Activated CD8-positive, alpha-beta memory T cell treated with anti-CD3 and anti-CD28 coated beads, Interleukin-2, amount 10 ng/mL, durations not matched to agents 7 days and 5 days (primary cell): Measurements from ENCODE around the gene SEMA4C. TPM values are rescaled to one million over a fixed set of nuclear protein-coding genes. Genes with fewer than 3 reads are reported as not detected.
A peak's percentile ranks its signal among the peaks of the same experiment; 100 is the strongest.

Experiments
- ATAC-seq: fragments of 150-1000 bp; cut with Tn5 transposase; one replicate; pipeline ENCODE4 v1.10.0; 2021; ENCODE audit warnings: moderate library complexity
- CTCF ChIA-PET: fragments of 350-600 bp; sonication (Branson Sonifier 250); formaldehyde crosslinking; loops from one replicate; lab custom pipeline; 2021; ENCODE audit warnings: antibody characterized with exemption; lab: Charles Lee
- DNase-seq: peaks from one replicate; pipeline ENCODE4 v3.0.0-alpha.2; 2020
- H3K27ac Mint-ChIP-seq: one replicate; pipeline ENCODE4 v1.8.0; 2021; ENCODE audit warnings: mild to moderate bottlenecking, mixed read lengths
- H3K27me3 Mint-ChIP-seq: one replicate; pipeline ENCODE4 v1.8.0; 2021; ENCODE audit warnings: mixed read lengths
- H3K36me3 Mint-ChIP-seq: one replicate; pipeline ENCODE4 v1.8.0; 2021; ENCODE audit warnings: mild to moderate bottlenecking, mixed read lengths
- H3K4me1 Mint-ChIP-seq: one replicate; pipeline ENCODE4 v1.8.0; 2021; ENCODE audit warnings: mixed read lengths
- H3K4me3 Mint-ChIP-seq: one replicate; pipeline ENCODE4 v1.8.0; 2021; ENCODE audit warnings: mild to moderate bottlenecking, moderate library complexity, mixed read lengths
- H3K9me3 Mint-ChIP-seq: one replicate; pipeline ENCODE4 v1.8.0; 2022; ENCODE audit warnings: low read depth, mixed read lengths
- total RNA-seq, 2 experiments: library from RNA; stranded (reverse); gene quantifications; one replicate each; pipeline ENCODE4 v1.2.3, GENCODE V29; 2021

The SEMA4C gene
- total RNA-seq, 2 experiments from 2014 or later: 9.7 to 11.6 TPM

DNA sequence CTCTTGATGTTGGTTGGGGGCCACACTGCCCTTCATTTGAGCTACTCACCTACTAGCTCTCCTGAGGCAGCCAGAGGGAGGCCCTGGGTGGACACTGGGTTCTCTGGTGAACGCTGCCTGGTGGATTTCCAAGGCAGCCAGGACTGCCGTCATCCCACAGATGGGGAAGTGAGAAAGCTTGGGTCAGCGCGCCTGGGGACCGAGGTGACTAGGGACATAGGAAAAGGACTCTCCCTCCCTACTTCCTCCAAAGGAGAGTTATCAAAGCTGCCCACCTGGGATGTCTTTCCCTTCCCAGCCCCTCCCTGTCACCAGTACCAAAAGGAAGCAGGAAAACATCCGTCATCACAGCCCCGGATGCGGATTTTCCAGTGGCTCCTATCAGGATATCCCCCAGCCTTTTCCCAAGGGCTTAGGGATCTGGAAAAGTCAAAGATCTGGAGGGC lies 3.8 kb upstream of the SEMA4C start:
- DNase-seq: no peak
- Mint-ChIP-seq H3K4me1 (peaks cover 20% of the 10 kb centered on the region), H3K27ac (no peak overlapping the region), H3K4me3 (no peak overlapping the region), H3K9me3 (no peaks in the 10 kb centered on the region), H3K36me3 (no peaks in the 10 kb centered on the region), H3K27me3 (peaks cover 16% of the 10 kb centered on the region)
- ATAC-seq: no peak
- CTCF ChIA-PET: interaction anchor here (1.7 kb wide), 1 partner anchor 16 kb away, joined by 13 read pairs; the partner anchor contains the start of gene ANKRD39

- H3K36me3 Mint-ChIP-seq: no peaks in the 10 kb centered on the region
- peaks cover 23% of the 10 kb centered on the region for H3K4me1 Mint-ChIP-seq
- no peak for DNase-seq
- H3K4me3 Mint-ChIP-seq: no peak overlapping the region
- H3K9me3 Mint-ChIP-seq: no peaks in the 10 kb centered on the region
- ATAC-seq: no peak
- CTCF ChIA-PET: interaction anchor here (0.7 to 1.9 kb wide), 2 partner anchors 78 to 83 kb away, joined by 3 to 7 read pairs; no protein-coding TSS in a partner anchor
- H3K27me3 Mint-ChIP-seq: peaks cover 16% of the 10 kb centered on the region
- no peak overlapping the region for H3K27ac Mint-ChIP-seq
These were observed 2.9 kb upstream of the SEMA4C start for GRCh38 chr2:96872591-96873349.

DNA sequence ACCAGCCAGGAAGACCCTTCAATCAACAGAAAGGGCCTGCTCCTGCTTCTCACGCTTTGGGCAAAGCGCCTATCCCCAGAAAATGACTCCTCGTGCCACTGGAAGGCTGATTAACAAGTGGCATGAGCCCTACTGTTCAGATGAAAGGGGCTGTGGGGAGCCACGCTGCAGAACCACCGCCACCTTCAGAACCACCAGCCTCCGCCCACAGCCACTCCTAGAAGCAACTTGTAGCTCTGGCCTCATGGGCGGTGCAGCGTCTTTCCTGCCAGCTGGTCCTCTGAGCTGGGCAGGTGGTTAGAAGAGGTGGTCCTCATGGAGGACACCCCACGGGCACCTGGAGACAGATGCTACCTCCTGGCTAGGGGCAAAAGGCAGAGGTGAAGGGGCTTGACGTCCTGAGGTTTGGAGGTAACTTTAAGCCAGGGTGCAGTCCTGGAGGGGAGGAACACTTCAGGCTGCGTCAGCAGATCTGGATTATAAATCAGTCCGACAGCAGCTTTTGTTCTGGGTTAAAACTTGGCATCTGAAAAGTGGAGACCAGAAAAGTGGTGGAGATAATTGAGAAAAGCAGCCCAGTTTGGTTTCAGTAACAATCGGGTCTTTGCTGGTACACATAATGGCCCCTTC lies 861 bp upstream of the SEMA4C start:
- H3K4me1 Mint-ChIP-seq: peaks cover 36% of the 10 kb centered on the region

GRCh38 chr2:96869281-96869821 lies 529 bp downstream of the SEMA4C start:
- H3K4me3 Mint-ChIP-seq: no peak overlapping the region

More for the DNA sequence above, 861 bp upstream of the SEMA4C start:
- H3K36me3 Mint-ChIP-seq: no peaks in the 10 kb centered on the region
- ATAC-seq: peak; percentile 17
- H3K9me3 Mint-ChIP-seq: no peaks in the 10 kb centered on the region
- H3K27me3 Mint-ChIP-seq: peaks cover 16% of the 10 kb centered on the region
- DNase-seq: peak; percentile 66
- H3K27ac Mint-ChIP-seq: peak overlapping the region; percentile 18
- H3K4me3 Mint-ChIP-seq: peak overlapping the region; percentile 62
- CTCF ChIA-PET: interaction anchor here (0.7 to 3.6 kb wide), 8 partner anchors 9 to 93 kb away, joined by 3 to 9 read pairs (median 3); partner anchors contain the start of gene ANKRD39

GRCh38 chr2:96868555-96869280 lies 1.2 kb downstream of the SEMA4C start:
- CTCF ChIA-PET: interaction anchor here (0.7 to 3.6 kb wide), 20 partner anchors 11 to 794 kb away, joined by 3 to 40 read pairs (median 5); partner anchors contain the start of gene ANKRD39
- H3K27ac Mint-ChIP-seq: peak overlapping the region; percentile 74
- no peaks in the 10 kb centered on the region for H3K9me3 Mint-ChIP-seq
- H3K4me1 Mint-ChIP-seq: peaks cover 32% of the 10 kb centered on the region
- peaks cover 13% of the 10 kb centered on the region for H3K27me3 Mint-ChIP-seq
- H3K36me3 Mint-ChIP-seq: no peaks in the 10 kb centered on the region
- peak; percentile 81 for DNase-seq
- peak overlapping the region; percentile 69 for H3K4me3 Mint-ChIP-seq
- ATAC-seq: peak; percentile 66

More at GRCh38 chr2:96869281-96869821, 529 bp downstream of the SEMA4C start:
- no peak overlapping the region for H3K27ac Mint-ChIP-seq
- CTCF ChIA-PET: interaction anchor here (0.9 to 3.6 kb wide), 15 partner anchors 11 to 94 kb away, joined by 3 to 40 read pairs (median 8); partner anchors contain the start of gene ANKRD39
- H3K36me3 Mint-ChIP-seq: no peaks in the 10 kb centered on the region
- no peaks in the 10 kb centered on the region for H3K9me3 Mint-ChIP-seq
- peaks cover 34% of the 10 kb centered on the region for H3K4me1 Mint-ChIP-seq
- H3K27me3 Mint-ChIP-seq: peaks cover 15% of the 10 kb centered on the region
- peak; percentile 21 for ATAC-seq
- no peak for DNase-seq

GRCh38 chr2:96867756-96868554 lies 1.9 kb downstream of the SEMA4C start:
- Mint-ChIP-seq H3K9me3 (no peaks in the 10 kb centered on the region), H3K27me3 (peaks cover 13% of the 10 kb centered on the region), H3K36me3 (no peaks in the 10 kb centered on the region), H3K4me1 (peaks cover 35% of the 10 kb centered on the region), H3K27ac (peak overlapping the region; percentile 74), H3K4me3 (peak overlapping the region; percentile 69)
- ATAC-seq (peak; percentile 2), DNase-seq (peak; percentile 53)
- CTCF ChIA-PET: interaction anchor here (0.7 to 3.6 kb wide), 21 partner anchors 10 to 794 kb away, joined by 3 to 40 read pairs (median 4); partner anchors contain the start of gene ANKRD39

DNA sequence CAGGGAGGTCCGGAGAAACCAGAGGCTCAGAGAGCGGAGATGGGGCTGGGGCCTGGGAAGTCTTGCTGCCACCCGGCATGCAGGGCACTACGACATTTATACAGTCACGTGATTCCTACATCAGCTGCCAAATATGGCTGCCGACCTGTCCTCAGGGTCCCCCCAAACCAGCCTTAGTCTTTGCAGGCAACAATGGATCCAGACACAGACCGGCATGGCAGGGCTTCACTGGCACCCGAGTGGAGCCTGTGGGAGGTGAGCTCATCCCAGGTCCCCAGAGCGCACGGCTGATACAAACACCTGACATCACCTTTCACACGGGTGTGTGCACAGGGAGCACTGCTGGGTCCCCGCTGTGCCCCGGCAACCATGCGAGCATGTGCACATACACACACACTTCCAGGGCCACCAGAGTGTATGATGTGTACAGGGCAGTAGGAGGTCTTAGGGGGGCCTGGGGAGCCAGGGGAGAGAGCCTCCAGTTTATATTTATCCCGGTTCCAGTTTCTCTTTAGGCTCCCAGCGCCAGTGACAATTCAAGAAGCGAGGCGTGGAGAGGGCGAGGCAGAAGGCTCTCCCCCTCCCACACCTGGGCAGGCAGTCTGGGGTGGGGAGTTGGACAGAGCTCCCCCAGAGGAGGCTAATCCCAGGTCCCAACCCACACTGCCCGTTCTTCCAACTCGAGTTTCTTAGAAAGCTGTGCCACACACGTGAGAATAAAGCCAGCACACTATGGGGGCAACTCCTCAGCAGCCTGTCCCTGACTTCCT lies 2.7 kb downstream of the SEMA4C start:
- CTCF ChIA-PET: interaction anchor here (0.8 to 2.4 kb wide), 7 partner anchors 9 to 94 kb away, joined by 3 to 15 read pairs (median 9); partner anchors contain the start of gene ANKRD39
- no peak for DNase-seq
- H3K27me3 Mint-ChIP-seq: peaks cover 13% of the 10 kb centered on the region
- H3K4me1 Mint-ChIP-seq: peaks cover 34% of the 10 kb centered on the region
- no peak for ATAC-seq
- no peaks in the 10 kb centered on the region for H3K36me3 Mint-ChIP-seq
- peak overlapping the region; percentile 74 for H3K27ac Mint-ChIP-seq
- peak overlapping the region; percentile 69 for H3K4me3 Mint-ChIP-seq
- no peaks in the 10 kb centered on the region for H3K9me3 Mint-ChIP-seq

DNA sequence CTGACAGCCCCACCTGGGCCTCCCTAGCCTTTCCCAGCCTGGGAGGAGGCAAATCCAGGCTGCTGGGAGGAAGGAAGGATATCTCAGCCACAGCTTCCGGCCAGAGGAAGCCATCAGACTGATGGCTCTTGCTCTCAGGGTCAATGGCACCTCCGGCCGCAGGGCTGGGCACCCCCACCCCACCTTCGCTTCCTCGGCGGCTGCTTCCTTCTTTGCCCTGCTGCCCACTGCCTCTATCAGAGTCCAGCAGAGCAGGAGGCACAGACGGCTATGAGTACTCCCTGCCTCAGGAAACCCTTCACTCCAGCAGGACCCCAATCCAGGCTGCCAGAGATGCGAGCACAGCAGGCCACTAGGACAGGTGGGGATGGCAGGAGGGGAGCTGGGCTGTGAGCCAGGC lies 3.3 kb downstream of the SEMA4C start:
- Mint-ChIP-seq H3K4me1 (peaks cover 36% of the 10 kb centered on the region), H3K27me3 (peaks cover 13% of the 10 kb centered on the region), H3K9me3 (no peaks in the 10 kb centered on the region), H3K4me3 (no peak overlapping the region), H3K36me3 (no peaks in the 10 kb centered on the region), H3K27ac (peak overlapping the region; percentile 49)
- DNase-seq: no peak
- no peak for ATAC-seq
- CTCF ChIA-PET: interaction anchor here (0.8 to 2.3 kb wide), 4 partner anchors 9 to 90 kb away, joined by 3 to 15 read pairs (median 4); partner anchors contain the start of gene ANKRD39

- ATAC-seq (no peak), DNase-seq (no peak)
- Mint-ChIP-seq H3K9me3 (no peaks in the 10 kb centered on the region), H3K36me3 (no peaks in the 10 kb centered on the region), H3K4me1 (peaks cover 34% of the 10 kb centered on the region), H3K27ac (no peak overlapping the region), H3K27me3 (peaks cover 10% of the 10 kb centered on the region), H3K4me3 (no peak overlapping the region)
- CTCF ChIA-PET: interaction anchor here (0.8 to 2.3 kb wide), 3 partner anchors 8 to 90 kb away, joined by 3 to 15 read pairs (median 6); partner anchors contain the start of gene ANKRD39
These were observed 3.7 kb downstream of the SEMA4C start for GRCh38 chr2:96866149-96866548.

GRCh38 chr2:96865654-96866053 lies 4.2 kb downstream of the SEMA4C start:
- Mint-ChIP-seq H3K4me1 (peaks cover 30% of the 10 kb centered on the region), H3K9me3 (no peaks in the 10 kb centered on the region), H3K36me3 (no peaks in the 10 kb centered on the region), H3K4me3 (no peak overlapping the region), H3K27ac (no peak overlapping the region), H3K27me3 (peaks cover 5% of the 10 kb centered on the region)
- DNase-seq (no peak), ATAC-seq (no peak)
- CTCF ChIA-PET: interaction anchor here (1.6 to 2.3 kb wide), 2 partner anchors 8 to 85 kb away, joined by 6 to 15 read pairs; partner anchors contain the start of gene ANKRD39
